ENCODE results near the gene DPYD.

DPYD gene

GRCh38 chr1:97417661-97418060, 503.2 kb downstream of the DPYD start:
- DNase-seq = no peak

- no peak for DNase-seq
These were observed 506.0 kb downstream of the DPYD start for GRCh38 chr1:97414682-97415312.

GRCh38 chr1:97412737-97413136, 508.1 kb downstream of the DPYD start:
- no peak for DNase-seq

GRCh38 chr1:97412166-97412565, 508.7 kb downstream of the DPYD start:
- DNase-seq = no peak

- DNase-seq = no peak
These were observed 524.4 kb downstream of the DPYD start for GRCh38 chr1:97396463-97396862.

GRCh38 chr1:97392701-97393100, 528.1 kb downstream of the DPYD start:
- DNase-seq = no peak

- no peak for DNase-seq
These were observed 535.1 kb downstream of the DPYD start for GRCh38 chr1:97385536-97386277.

GRCh38 chr1:97384294-97384968, 536.4 kb downstream of the DPYD start:
- DNase-seq = no peak

- DNase-seq = no peak
These were observed 537.0 kb downstream of the DPYD start for GRCh38 chr1:97383797-97384196.

- DNase-seq = no peak
These were observed 538.6 kb downstream of the DPYD start for GRCh38 chr1:97382206-97382605.

GRCh38 chr1:97379387-97380075, 541.3 kb downstream of the DPYD start:
- DNase-seq = no peak

GRCh38 chr1:97378596-97378995, 542.2 kb downstream of the DPYD start:
- DNase-seq = no peak

GRCh38 chr1:97377432-97378034, 543.3 kb downstream of the DPYD start:
- no peak for DNase-seq

- DNase-seq = no peak
These were observed 547.8 kb downstream of the DPYD start for GRCh38 chr1:97373000-97373399.

- DNase-seq = no peak
These were observed 548.3 kb downstream of the DPYD start for GRCh38 chr1:97372531-97372930.

GRCh38 chr1:97368296-97368695, 552.5 kb downstream of the DPYD start:
- no peak for DNase-seq

GRCh38 chr1:97366984-97367383, 553.9 kb downstream of the DPYD start:
- DNase-seq = no peak

GRCh38 chr1:97365026-97365425, 555.8 kb downstream of the DPYD start:
- DNase-seq = no peak

- no peak for DNase-seq
These were observed 556.7 kb downstream of the DPYD start for GRCh38 chr1:97364086-97364485.

GRCh38 chr1:97356309-97356708, 564.5 kb downstream of the DPYD start:
- no peak for DNase-seq

GRCh38 chr1:97352936-97353382, 567.9 kb downstream of the DPYD start:
- no peak for DNase-seq

GRCh38 chr1:97351846-97352245, 569.0 kb downstream of the DPYD start:
- DNase-seq = no peak

- DNase-seq = no peak
These were observed 570.2 kb downstream of the DPYD start for GRCh38 chr1:97350662-97351061.

All from Kasumi-1 (cell line).